Caco-2 (cell line): Measurements from ENCODE around the gene RNU4-1. TPM values are rescaled to one million over a fixed set of nuclear protein-coding genes. Genes with fewer than 3 reads are reported as not detected.

Source experiments
- BruUV-seq: library from RNA; stranded (reverse); fragments of 400-500 nt; replicated peaks from 2 replicates; lab custom pipeline; 2021; lab: Mats Ljungman, UMichigan
- CTCF ChIA-PET: fragments of 300-600 bp; sonication (Branson Sonifier 250); formaldehyde crosslinking; loops from one replicate; lab custom pipeline; 2022; ENCODE audit warnings: antibody characterized with exemption; lab: Charles Lee
- POLR2A ChIA-PET: fragments of 300-600 bp; sonication (Branson Sonifier 250); formaldehyde crosslinking; loops from one replicate; lab custom pipeline; 2022; ENCODE audit warnings: antibody characterized with exemption; lab: Charles Lee
- DNase-seq, 2 experiments: peaks; one replicate each; pipeline versions ENCODE4 v3.0.0 to v3.0.0-alpha.2; 2020 to 2022
- H3K27me3 ChIP-seq: replicated peaks from 2 replicates; pipeline ENCODE4 v1.6.0; 2011; ENCODE audit warnings: low read length; ENCODE audit not compliant: control insufficient read depth, insufficient read depth
- H3K36me3 ChIP-seq: 2 replicates; pipeline ENCODE4 v1.5.1; 2011; ENCODE audit warnings: low read length; ENCODE audit not compliant: control insufficient read depth, insufficient read depth
- H3K4me1 ChIP-seq: fragments of 250-450 bp; sonication (Bioruptor Pico); 2 replicates; pipeline ENCODE4 v1.5.1; 2020; ENCODE audit warnings: mild to moderate bottlenecking
- H3K4me3 ChIP-seq: 2 replicates; pipeline ENCODE4 v1.5.1; 2011; ENCODE audit warnings: low read depth, mild to moderate bottlenecking, control low read depth, low read length
- H3K9me3 ChIP-seq: fragments of 250-450 bp; sonication (Bioruptor Pico); 2 replicates; pipeline ENCODE4 v1.5.1; 2020; ENCODE audit warnings: mild to moderate bottlenecking, moderate library complexity
- H3K27ac Mint-ChIP-seq: one replicate; pipeline ENCODE4 v1.8.0; 2022; ENCODE audit warnings: mixed read lengths; ENCODE audit not compliant: unreplicated experiment
- H3K27me3 Mint-ChIP-seq: one replicate; pipeline ENCODE4 v1.8.0; 2022; ENCODE audit warnings: mixed read lengths; ENCODE audit not compliant: insufficient read depth, unreplicated experiment
- H3K36me3 Mint-ChIP-seq: one replicate; pipeline ENCODE4 v1.8.0; 2022; ENCODE audit warnings: mild to moderate bottlenecking, mixed read lengths; ENCODE audit not compliant: insufficient read depth, unreplicated experiment
- H3K4me1 Mint-ChIP-seq: one replicate; pipeline ENCODE4 v1.8.0; 2022; ENCODE audit warnings: low read depth, mixed read lengths; ENCODE audit not compliant: unreplicated experiment
- H3K4me3 Mint-ChIP-seq: one replicate; pipeline ENCODE4 v1.8.0; 2022; ENCODE audit warnings: mild to moderate bottlenecking, moderate library complexity, mixed read lengths; ENCODE audit not compliant: unreplicated experiment
- H3K9me3 Mint-ChIP-seq: one replicate; pipeline ENCODE4 v1.8.0; 2022; ENCODE audit warnings: mixed read lengths; ENCODE audit not compliant: unreplicated experiment
- CTCF ChIP-seq, 2 experiments: fragments of 200-600 bp in 1 of 2; IDR thresholded peaks; 1 replicate in 1 of 2; 2 replicates in 1 of 2; pipeline versions ENCODE4 v1.5.1 to v1.8.0; 2011 to 2022; ENCODE audit warnings: antibody characterized with exemption in 1 of 2, control low read depth in 1 of 2, inconsistent platforms in 1 of 2, low read depth in 1 of 2, low read length in 1 of 2, mild to moderate bottlenecking in 1 of 2, moderate library complexity in 1 of 2; ENCODE audit not compliant: insufficient read depth in 1 of 2, severe bottlenecking in 1 of 2, unreplicated experiment in 1 of 2
- intact Hi-C: fragments of 100-400 bp; cut with micrococcal nuclease; formaldehyde crosslinking; loops from one replicate; pipeline ENCODE4 v1.10.0; 2022; ENCODE audit not compliant: unreplicated experiment
- total RNA-seq: library from RNA; stranded (reverse); gene quantifications from 2 replicates; pipeline ENCODE4 v1.2.3, GENCODE V29; 2022

Gene RNU4-1
- total RNA-seq, 1 experiment from 2014 or later = 3,645 TPM

- no peak for TF ChIP-seq CTCF (IDR thresholded peaks at IDR 0.05; ENCODE audit: insufficient read depth in 1 of 2, low read depth in 1 of 2, low read length in 1 of 2, severe bottlenecking in 1 of 2, unreplicated experiment in 1 of 2)
- Mint-ChIP-seq H3K36me3 (peaks cover 36% of the 10 kb centered on the region), H3K9me3 (no peaks in the 10 kb centered on the region), H3K27me3 (no peaks in the 10 kb centered on the region), H3K4me1 (peaks cover 28% of the 10 kb centered on the region), H3K27ac (no peak overlapping the region), H3K4me3 (no peak overlapping the region)
- BruUV-seq = no TSS peak
- intact Hi-C loops = no loop called here
- ChIA-PET CTCF (no interaction called here), POLR2A (interaction anchor here (0.6 kb wide), 1 partner anchor 32 kb away, joined by 4 read pairs; no protein-coding TSS in a partner anchor)
- DNase-seq = no peak
- H3K9me3 ChIP-seq = no peaks in the 10 kb centered on the region
- H3K27me3 ChIP-seq = no peaks in the 10 kb centered on the region
- peaks cover 46% of the 10 kb centered on the region for H3K4me1 ChIP-seq
- no peaks in the 10 kb centered on the region; the same call in 1 of the 2 replicates for H3K36me3 ChIP-seq
- H3K4me3 ChIP-seq = no peak overlapping the region
Observed at GRCh38 chr12:120260607-120261006, 32.4 kb downstream of the RNU4-1 start.

GRCh38 chr12:120259418-120260202 is 33.4 kb downstream of the RNU4-1 start:
- H3K9me3 Mint-ChIP-seq = no peaks in the 10 kb centered on the region
- Histone ChIP-seq H3K4me1 (peaks cover 46% of the 10 kb centered on the region), H3K9me3 (no peaks in the 10 kb centered on the region), H3K4me3 (no peak overlapping the region), H3K36me3 (no peaks in the 10 kb centered on the region; the same call in 1 of the 2 replicates), H3K27me3 (no peaks in the 10 kb centered on the region)
- no TSS peak for BruUV-seq
- no peak for TF ChIP-seq CTCF (IDR thresholded peaks at IDR 0.05; ENCODE audit: insufficient read depth in 1 of 2, low read depth in 1 of 2, low read length in 1 of 2, severe bottlenecking in 1 of 2, unreplicated experiment in 1 of 2)
- no peak for DNase-seq
- ChIA-PET POLR2A (no interaction called here), CTCF (interaction anchor here (2.9 kb wide), 1 partner anchor 31 kb away, joined by 20 read pairs; no protein-coding TSS in a partner anchor)
- H3K27me3 Mint-ChIP-seq = no peaks in the 10 kb centered on the region
- H3K4me1 Mint-ChIP-seq = peaks cover 30% of the 10 kb centered on the region
- H3K27ac Mint-ChIP-seq = no peak overlapping the region
- H3K4me3 Mint-ChIP-seq = no peak overlapping the region
- H3K36me3 Mint-ChIP-seq = peaks cover 43% of the 10 kb centered on the region
- intact Hi-C loops = no loop called here

GRCh38 chr12:120258323-120258896 is 34.6 kb downstream of the RNU4-1 start:
- H3K4me1 Mint-ChIP-seq = peaks cover 27% of the 10 kb centered on the region
- H3K4me1 ChIP-seq = peaks cover 38% of the 10 kb centered on the region
- POLR2A ChIA-PET = interaction anchor here (0.6 to 1.0 kb wide), 2 partner anchors 34 to 770 kb away, joined by 3 to 12 read pairs; no protein-coding TSS in a partner anchor
- peak overlapping the region; percentile 79 for H3K27ac Mint-ChIP-seq
- no peaks in the 10 kb centered on the region; the same call in 1 of the 2 replicates for H3K36me3 ChIP-seq
- H3K27me3 Mint-ChIP-seq = no peaks in the 10 kb centered on the region
- no peaks in the 10 kb centered on the region for H3K9me3 ChIP-seq
- no peak for TF ChIP-seq CTCF (IDR thresholded peaks at IDR 0.05; ENCODE audit: insufficient read depth in 1 of 2, low read depth in 1 of 2, low read length in 1 of 2, severe bottlenecking in 1 of 2, unreplicated experiment in 1 of 2)
- no peaks in the 10 kb centered on the region for H3K27me3 ChIP-seq
- no peak for DNase-seq
- H3K4me3 ChIP-seq = no peak overlapping the region
- intact Hi-C loops = no loop called here
- H3K9me3 Mint-ChIP-seq = no peaks in the 10 kb centered on the region
- no peak overlapping the region for H3K4me3 Mint-ChIP-seq
- no TSS peak for BruUV-seq
- H3K36me3 Mint-ChIP-seq = peaks cover 42% of the 10 kb centered on the region
- CTCF ChIA-PET = interaction anchor here (2.9 kb wide), 1 partner anchor 30 kb away, joined by 20 read pairs; no protein-coding TSS in a partner anchor
